22Rv1 (cell line): ENCODE results near the gene STRN4.
A peak's percentile ranks its signal among the peaks of the same experiment; 100 is the strongest.

Experiments
- H3K27ac ChIP-seq: fragments of 450-650 bp; 2 replicates; pipeline ENCODE4 v1.5.1; 2017
- ZFX ChIP-seq: fragments of 450-650 bp; IDR thresholded peaks from 2 replicates; pipeline ENCODE4 v1.6.1; 2017; ENCODE audit warnings: antibody characterized with exemption, borderline replicate concordance
- TF ChIP-seq, protein P1 (sequence below): fragments of 450-650 bp; IDR thresholded peaks from 2 replicates; pipeline ENCODE4 v1.5.1; 2017; ENCODE audit warnings: mild to moderate bottlenecking

The STRN4 gene

DNA sequence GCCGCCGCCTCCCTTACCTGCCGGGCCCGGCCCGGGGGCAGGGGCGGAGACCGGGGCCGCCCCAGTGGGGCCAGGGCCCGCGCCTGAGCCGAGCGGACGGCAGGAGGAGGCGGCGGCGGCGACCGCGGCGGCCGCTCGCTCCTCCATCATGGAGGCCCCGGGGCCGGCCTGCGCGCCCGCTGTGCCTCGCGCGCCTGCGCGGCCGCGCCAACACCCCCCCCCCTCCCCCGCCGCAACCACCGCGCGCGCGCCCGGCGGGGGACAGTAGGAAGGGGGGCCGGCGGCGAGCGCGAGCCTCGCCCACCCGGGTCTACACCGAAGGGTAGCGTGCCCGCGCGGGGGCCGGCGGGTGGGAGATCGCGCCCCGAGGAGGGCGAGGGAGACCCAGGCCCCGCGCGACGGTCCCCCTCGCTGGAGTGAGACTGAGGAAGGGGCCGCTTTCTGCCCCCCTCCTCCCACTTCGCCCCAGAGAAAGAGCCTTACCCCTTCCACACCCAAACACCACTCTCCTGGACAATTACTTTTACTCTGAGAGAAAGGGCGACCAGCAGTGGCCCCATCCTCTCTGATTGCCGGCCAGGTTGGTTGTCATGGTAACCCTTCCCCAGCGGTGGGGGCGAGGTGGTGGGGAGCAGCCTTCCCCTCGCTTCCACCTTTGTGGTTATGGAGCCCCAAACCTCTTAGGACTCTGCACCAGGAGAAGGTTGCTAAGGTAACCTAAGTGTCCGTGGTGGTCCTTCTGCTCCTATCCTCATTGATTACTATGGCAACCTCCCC lies at the start of gene STRN4:
Gene STRN4, minus strand, starts transcription at position 170 of the 777 bp plus-strand sequence. Its CDS starts 20 bp downstream, at position 150.
- TF ChIP-seq, protein P1, sequence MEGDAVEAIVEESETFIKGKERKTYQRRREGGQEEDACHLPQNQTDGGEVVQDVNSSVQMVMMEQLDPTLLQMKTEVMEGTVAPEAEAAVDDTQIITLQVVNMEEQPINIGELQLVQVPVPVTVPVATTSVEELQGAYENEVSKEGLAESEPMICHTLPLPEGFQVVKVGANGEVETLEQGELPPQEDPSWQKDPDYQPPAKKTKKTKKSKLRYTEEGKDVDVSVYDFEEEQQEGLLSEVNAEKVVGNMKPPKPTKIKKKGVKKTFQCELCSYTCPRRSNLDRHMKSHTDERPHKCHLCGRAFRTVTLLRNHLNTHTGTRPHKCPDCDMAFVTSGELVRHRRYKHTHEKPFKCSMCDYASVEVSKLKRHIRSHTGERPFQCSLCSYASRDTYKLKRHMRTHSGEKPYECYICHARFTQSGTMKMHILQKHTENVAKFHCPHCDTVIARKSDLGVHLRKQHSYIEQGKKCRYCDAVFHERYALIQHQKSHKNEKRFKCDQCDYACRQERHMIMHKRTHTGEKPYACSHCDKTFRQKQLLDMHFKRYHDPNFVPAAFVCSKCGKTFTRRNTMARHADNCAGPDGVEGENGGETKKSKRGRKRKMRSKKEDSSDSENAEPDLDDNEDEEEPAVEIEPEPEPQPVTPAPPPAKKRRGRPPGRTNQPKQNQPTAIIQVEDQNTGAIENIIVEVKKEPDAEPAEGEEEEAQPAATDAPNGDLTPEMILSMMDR = no peak
- TF ChIP-seq ZFX = no peak
- H3K27ac ChIP-seq = peak within 1 kb of the TSS; percentile 80

DNA sequence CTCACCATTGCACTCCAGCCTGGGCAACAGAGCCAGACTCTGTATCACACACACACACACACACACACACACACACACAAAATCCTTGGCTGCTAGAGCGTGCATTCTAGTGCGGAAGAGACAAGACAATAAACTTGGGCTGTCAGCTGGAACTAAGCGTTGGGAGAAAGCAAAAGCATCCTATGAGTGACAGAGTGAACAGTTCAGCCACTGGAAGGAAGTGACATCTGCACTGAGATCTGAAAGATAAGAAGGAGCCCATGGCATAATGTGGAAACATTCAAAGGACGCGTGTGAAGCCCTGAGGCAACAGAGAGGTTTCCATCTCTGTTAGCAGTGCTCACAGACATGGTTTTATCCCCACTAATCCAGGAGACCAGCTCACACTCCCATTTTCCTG lies 45.7 kb upstream of the STRN4 start:
- H3K27ac ChIP-seq = no peak overlapping the region

DNA sequence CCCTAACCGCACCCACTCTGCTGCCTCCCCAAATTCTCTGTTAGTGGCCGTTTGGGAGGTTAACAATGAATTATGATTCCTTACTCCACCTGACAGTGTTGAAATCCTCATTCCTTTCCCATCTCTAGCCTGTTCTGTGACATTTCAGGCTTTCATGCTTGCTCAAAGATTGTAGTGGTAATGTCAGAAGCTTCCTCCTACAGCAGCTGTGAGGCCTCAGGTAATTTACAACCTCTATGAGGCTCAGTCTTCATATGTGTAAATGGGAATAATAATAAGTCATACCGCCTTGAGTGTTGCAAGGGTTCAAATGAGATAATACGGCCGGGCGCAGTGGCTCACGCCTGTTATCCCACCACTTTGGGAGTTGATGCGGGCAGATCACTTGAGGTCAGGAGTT lies 43.1 kb upstream of the STRN4 start:
- TF ChIP-seq ZFX = no peak
- TF ChIP-seq, protein P1 = no peak
- H3K27ac ChIP-seq = no peak overlapping the region

More for the DNA sequence above, 45.7 kb upstream of the STRN4 start:
- TF ChIP-seq ZFX = no peak
- TF ChIP-seq, protein P1 = no peak

- no peak for TF ChIP-seq ZFX
- TF ChIP-seq, protein P1 = no peak
- peak overlapping the region; percentile 93; the same call in 1 of the 2 replicates for H3K27ac ChIP-seq
Measured at GRCh38 chr19:46788968-46789338, 42.7 kb upstream of the STRN4 start.

- peak within 1 kb of the TSS; percentile 93 for H3K27ac ChIP-seq
- TF ChIP-seq, protein P1 = no peak
- TF ChIP-seq ZFX = no peak
Measured at GRCh38 chr19:46788262-46788967, 42.2 kb upstream of the STRN4 start, which contains the start of gene SLC1A5. TSS of gene SLC1A5 (minus strand) at chr19:46788594. CDS start at chr19:46787965, 629 bp downstream.

DNA sequence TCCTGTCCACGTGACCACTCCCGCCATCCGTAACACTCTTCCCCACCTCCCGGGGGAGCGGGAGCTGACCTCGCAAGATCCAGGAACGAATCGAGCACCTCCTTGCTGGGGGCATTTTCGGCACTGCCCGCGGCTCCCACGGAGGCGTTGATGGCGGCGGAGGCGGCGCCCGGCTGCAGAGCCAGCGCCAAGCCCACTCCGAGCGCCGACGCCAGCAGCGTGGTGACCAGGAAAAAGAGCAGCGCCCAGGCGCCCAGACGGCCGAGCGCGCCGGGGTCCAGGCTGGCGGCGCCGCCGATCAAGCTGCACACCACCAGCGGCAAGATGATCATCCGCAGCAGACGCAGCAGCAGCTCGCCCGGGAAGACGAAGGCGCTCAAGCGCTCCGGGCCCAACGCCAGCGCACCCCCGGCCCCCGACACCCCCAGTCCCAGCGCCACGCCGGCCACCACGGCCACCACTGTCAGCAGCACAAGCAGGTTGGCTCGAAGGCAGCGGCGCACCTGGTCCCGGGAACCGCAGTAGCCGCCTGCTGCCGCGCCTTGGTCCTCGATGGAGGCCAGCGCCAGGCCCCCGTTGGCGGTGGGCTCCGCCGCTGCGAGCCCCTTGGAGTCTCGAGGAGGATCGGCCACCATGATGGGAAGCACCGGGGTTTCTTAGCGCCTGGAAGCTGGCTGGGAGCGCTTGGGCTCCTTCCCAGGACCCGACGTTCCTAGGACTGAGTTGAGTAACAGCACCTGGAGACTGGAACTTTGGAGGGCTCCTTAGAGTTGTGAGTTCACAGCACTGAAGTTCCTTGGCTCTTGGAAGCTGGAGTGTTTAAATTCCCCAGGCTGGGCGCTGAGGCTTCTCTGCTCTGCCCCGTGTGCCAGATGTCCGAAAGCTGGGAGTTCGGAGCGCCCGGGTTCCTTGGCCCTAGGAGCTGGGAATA lies 41.3 kb upstream of the STRN4 start:
- TF ChIP-seq, protein P1 = no peak
- TF ChIP-seq ZFX = no peak
- peak overlapping the region; percentile 93 for H3K27ac ChIP-seq
